Sigmoid colon (tissue), 7 donors: ENCODE data around the gene SETD3. TPM values are rescaled to one million over a fixed set of nuclear protein-coding genes. Genes with fewer than 3 reads are reported as not detected.

Source experiments
- DNase-seq: peaks from one replicate; pipeline ENCODE4 v3.0.0-alpha.2; 2019
- H3K27ac ChIP-seq, 4 donors: fragments of 200-600 bp; sonication (generic); one replicate each; pipeline ENCODE4 v1.5.1; 2016 to 2019; ENCODE audit warnings: mild to moderate bottlenecking in 1 of 4
- H3K27me3 ChIP-seq, 3 donors: fragments of 200-600 bp; sonication (generic); one replicate each; pipeline ENCODE4 v1.5.1; 2019; ENCODE audit warnings: mild to moderate bottlenecking in 1 of 3
- H3K36me3 ChIP-seq, 4 donors: fragments of 200-600 bp; sonication (generic); one replicate each; pipeline ENCODE4 v1.5.1; 2016 to 2019
- H3K4me1 ChIP-seq, 4 donors: fragments of 200-600 bp; sonication (generic); one replicate each; pipeline ENCODE4 v1.5.1; 2017 to 2019
- H3K4me3 ChIP-seq, 4 donors: fragments of 200-600 bp; sonication (generic); one replicate each; pipeline ENCODE4 v1.5.1; 2017 to 2019; ENCODE audit warnings: mild to moderate bottlenecking in 2 of 4, moderate library complexity in 1 of 4
- H3K9me3 ChIP-seq, 4 donors: fragments of 200-600 bp in 3 of 4; sonication (generic) in 3 of 4; one replicate each; pipeline versions ENCODE4 v1.5.1 to v1.6.1; 2013 to 2019
- CTCF ChIP-seq, 4 experiments: fragments of 450-650 bp in 3 of 4; fragments of 200-600 bp in 1 of 4; IDR thresholded peaks; one replicate each; pipeline ENCODE4 v1.5.1; 2016 to 2019; ENCODE audit warnings: antibody characterized with exemption in 4 of 4, mild to moderate bottlenecking in 3 of 4, moderate library complexity in 2 of 4
- EP300 ChIP-seq, 4 donors: sonication (generic); formaldehyde crosslinking; IDR thresholded peaks; one replicate each; pipeline ENCODE4 v1.6.1; 2017; ENCODE audit warnings: antibody characterized with exemption in 4 of 4
- POLR2A ChIP-seq, 2 donors: fragments of 450-650 bp; IDR thresholded peaks; one replicate each; pipeline ENCODE4 v1.6.1; 2016; ENCODE audit warnings: antibody characterized with exemption in 2 of 2, mild to moderate bottlenecking in 2 of 2, moderate library complexity in 2 of 2
- POLR2AphosphoS5 ChIP-seq, 4 donors: sonication (generic); formaldehyde crosslinking; IDR thresholded peaks; one replicate each; pipeline ENCODE4 v1.6.1; 2017; ENCODE audit warnings: antibody characterized with exemption in 4 of 4
- WGBS, 2 donors: extraction: QIAGEN DNeasy Blood & Tissue Kit; methylation state at CpG; one replicate each; pipeline ENCODE4 v1.1.7; 2013; 5-methylcytosine and 5-hydroxymethylcytosine counted together
- intact Hi-C: fragments of 100-400 bp; cut with DNase I; formaldehyde crosslinking; loops from one replicate; pipeline ENCODE4 v1.15.1; 2023
- polyA plus RNA-seq, 3 donors: library from polyadenylated mRNA; stranded (reverse); fragments of 200-250 nt; gene quantifications; one replicate each; pipeline ENCODE4 v1.2.3, GENCODE V29; 2013
- total RNA-seq, 4 donors: library from RNA; depleted of rRNA; stranded (reverse); fragments of >200 nt; gene quantifications; one replicate each; pipeline ENCODE4 v1.1.0, GENCODE V29; 2016
- donor health status: healthy with polysubstance abuse.
- donor health status: Bipolar disorder and iron deficiency.
- donor health status: healthy.

Gene SETD3
- total and polyA plus RNA-seq, 7 donors = 34.6 to 164 (median 130) TPM

GRCh38 chr14:99360774-99361595 is 119.7 kb downstream of the SETD3 start:
- TF ChIP-seq EP300 (IDR thresholded peaks at IDR 0.05) = no peak
- no peak for TF ChIP-seq CTCF (IDR thresholded peaks at IDR 0.05)
- no peak for TF ChIP-seq POLR2AphosphoS5 (IDR thresholded peaks at IDR 0.05)
- no peak for TF ChIP-seq POLR2A (IDR thresholded peaks at IDR 0.05)
- 93% methylated on average over 24 of the region's 24 CpGs for WGBS, 2 donors
- intact Hi-C loops = no loop called here
- no peak for DNase-seq
- Histone ChIP-seq H3K27ac (no peak overlapping the region), H3K9me3 (no peaks in the 10 kb centered on the region), H3K4me1 (no peaks in the 10 kb centered on the region), H3K36me3 (no peaks in the 10 kb centered on the region), H3K4me3 (no peak overlapping the region), H3K27me3 (no peaks in the 10 kb centered on the region)

- intact Hi-C loops = no loop called here
- TF ChIP-seq CTCF (IDR thresholded peaks at IDR 0.05) (no peak), POLR2A (IDR thresholded peaks at IDR 0.05) (no peak), POLR2AphosphoS5 (IDR thresholded peaks at IDR 0.05) (no peak), EP300 (IDR thresholded peaks at IDR 0.05) (no peak)
- Histone ChIP-seq H3K27me3 (no peaks in the 10 kb centered on the region), H3K27ac (no peak overlapping the region), H3K9me3 (no peaks in the 10 kb centered on the region), H3K4me3 (no peak overlapping the region), H3K36me3 (no peaks in the 10 kb centered on the region), H3K4me1 (no peaks in the 10 kb centered on the region)
- WGBS, 2 donors = 88 to 92% methylated on average over 5 of the region's 5 CpGs
- DNase-seq = no peak
These were observed 120.8 kb downstream of the SETD3 start for GRCh38 chr14:99359906-99360305.

GRCh38 chr14:99357916-99358390 is 122.7 kb downstream of the SETD3 start:
- H3K27ac ChIP-seq = no peak overlapping the region
- no peaks in the 10 kb centered on the region for H3K9me3 ChIP-seq
- WGBS, 2 donors = 79 to 88% methylated on average over 12 of the region's 12 CpGs
- DNase-seq = no peak
- H3K36me3 ChIP-seq = no peaks in the 10 kb centered on the region
- TF ChIP-seq POLR2AphosphoS5 (IDR thresholded peaks at IDR 0.05) (no peak), POLR2A (IDR thresholded peaks at IDR 0.05) (no peak), EP300 (IDR thresholded peaks at IDR 0.05) (no peak), CTCF (IDR thresholded peaks at IDR 0.05) (no peak)
- no peaks in the 10 kb centered on the region for H3K4me1 ChIP-seq
- intact Hi-C loops = no loop called here
- H3K27me3 ChIP-seq = no peaks in the 10 kb centered on the region
- no peak overlapping the region for H3K4me3 ChIP-seq

DNA sequence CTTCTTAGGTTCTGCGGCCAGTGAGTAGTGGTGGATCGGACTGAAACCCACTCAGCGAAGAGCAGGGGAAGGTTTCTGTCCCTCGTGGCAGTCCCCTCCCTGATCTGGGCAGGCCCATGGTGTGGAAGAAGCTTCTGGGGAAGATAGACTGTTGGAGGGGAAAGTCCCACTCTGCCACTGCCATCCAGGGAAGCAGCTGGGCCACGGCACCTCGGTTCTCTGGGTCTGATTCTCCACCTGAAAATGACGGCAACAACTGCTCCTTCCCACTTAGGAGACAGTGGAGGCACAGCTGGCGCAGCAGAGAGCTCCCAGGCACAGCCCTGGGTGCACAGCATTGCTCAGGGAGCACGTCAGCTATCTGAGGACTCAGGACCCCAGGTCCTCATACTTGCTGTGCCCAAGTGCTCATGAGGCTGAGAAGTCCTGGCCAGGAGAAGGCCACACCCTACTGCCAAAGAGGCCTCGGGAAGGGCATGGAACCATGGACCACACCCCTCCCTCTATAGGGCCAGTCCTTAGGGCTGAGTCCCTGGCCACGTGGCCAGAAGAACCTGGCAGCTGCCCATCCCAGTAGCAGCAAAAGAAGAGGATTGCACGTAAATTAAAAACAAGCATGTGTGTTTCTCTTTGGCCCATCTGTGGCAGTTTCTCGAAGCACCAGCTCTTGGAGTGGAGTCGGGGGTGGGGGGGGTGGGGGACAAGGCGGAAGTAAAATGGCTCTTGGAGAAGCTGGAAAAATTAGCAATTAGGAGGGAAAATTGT is 123.3 kb downstream of the SETD3 start:
- Histone ChIP-seq H3K4me1 (no peaks in the 10 kb centered on the region), H3K4me3 (no peak overlapping the region), H3K27ac (no peak overlapping the region), H3K27me3 (no peaks in the 10 kb centered on the region), H3K36me3 (no peaks in the 10 kb centered on the region), H3K9me3 (no peaks in the 10 kb centered on the region)
- intact Hi-C loops = no loop called here
- no peak for DNase-seq
- TF ChIP-seq EP300 (IDR thresholded peaks at IDR 0.05) (no peak), POLR2AphosphoS5 (IDR thresholded peaks at IDR 0.05) (no peak), CTCF (IDR thresholded peaks at IDR 0.05) (no peak), POLR2A (IDR thresholded peaks at IDR 0.05) (no peak)
- WGBS, 2 donors = 73 to 80% methylated on average over 15 of the region's 15 CpGs
